ENCODE measurements around the gene NUAK1. TPM values are rescaled to one million over a fixed set of nuclear protein-coding genes. Genes with fewer than 3 reads are reported as not detected.

NUAK1 gene
- total RNA-seq, 1 experiment from 2014 or later = 7.4 TPM

DNA sequence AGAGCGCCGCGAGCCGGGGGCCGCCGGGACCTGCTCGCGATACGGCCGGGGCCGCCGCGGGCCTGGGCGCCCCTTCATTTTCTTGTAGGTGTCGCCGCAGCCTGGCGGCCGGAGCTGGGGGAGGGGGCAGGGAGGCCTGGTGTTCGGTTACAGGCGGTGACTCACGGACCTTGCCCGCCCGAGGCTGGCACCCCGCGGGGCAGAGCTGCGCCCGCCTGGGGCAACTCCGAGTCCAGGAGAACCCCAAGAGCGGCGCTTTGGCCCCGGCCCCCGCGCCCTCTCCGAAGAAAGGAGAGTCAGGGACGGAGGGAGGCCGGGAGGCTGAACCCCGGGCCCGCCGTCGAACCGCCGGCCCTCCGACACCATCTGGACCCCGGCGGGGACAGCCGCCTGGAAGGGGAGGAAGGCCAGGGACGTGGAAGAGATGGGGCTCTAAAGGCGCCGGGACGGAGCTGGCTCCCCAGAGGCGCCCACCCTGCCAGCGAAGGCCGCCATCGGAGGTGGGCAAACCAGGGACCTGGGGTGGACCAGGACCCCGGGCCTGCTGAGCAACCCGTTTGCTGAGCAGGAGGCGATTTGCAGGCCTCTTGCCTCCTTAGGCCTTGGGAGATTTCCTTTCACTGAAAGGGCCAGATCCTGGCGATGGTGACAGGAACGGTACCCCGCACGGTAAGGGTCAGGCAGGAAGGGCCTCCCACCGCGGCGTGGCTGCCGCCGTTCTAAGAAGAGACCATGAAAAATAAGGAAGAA is 843 bp upstream of the NUAK1 start:
- H3K9me3 ChIP-seq (ENCODE audit: control insufficient read depth in 1 of 2, insufficient read depth in 1 of 2, low read depth in 1 of 2, low read length in 2 of 2) = no peaks in the 10 kb centered on the region
- BruUV-seq (replicated peaks) = no TSS peak
- ATAC-seq (peak; percentile 79), DNase-seq (ENCODE audit: low read depth, low spot score) (peak; percentile 56)
- no peaks in the 10 kb centered on the region for H3K27me3 ChIP-seq (ENCODE audit: insufficient read depth, low read length)
- peak overlapping the region; percentile 90 for H3K4me2 ChIP-seq (ENCODE audit: low read length)
- no peaks in the 10 kb centered on the region for H3K36me3 ChIP-seq (ENCODE audit: control insufficient read depth in 1 of 2, insufficient read depth in 2 of 2, low read length in 2 of 2)
- H3K27ac ChIP-seq (ENCODE audit: low read depth, low read length) = peak overlapping the region; percentile 93
- H2AFZ ChIP-seq (ENCODE audit: low read depth, low read length, poor library complexity, severe bottlenecking) = no peak overlapping the region
- H3K4me1 ChIP-seq (ENCODE audit: control insufficient read depth in 1 of 2, insufficient read depth in 2 of 2, low read length in 2 of 2) = peaks cover 13 to 17% of the 10 kb centered on the region in 2 experiments; a peak in 3 of 4 replicates
- no peaks in the 10 kb centered on the region for H3K9me2 ChIP-seq (ENCODE audit: insufficient read depth)
- H4K20me1 ChIP-seq (ENCODE audit: insufficient read depth) = no peaks in the 10 kb centered on the region
- CTCF ChIA-PET = interaction anchor here (1.0 to 1.7 kb wide), 3 partner anchors 9 to 719 kb away, joined by 3 to 6 read pairs (median 6); no protein-coding TSS in a partner anchor
- RAD21 ChIA-PET (ENCODE audit: low non-redundant PET in 1 of 2, low total read pairs in 2 of 2, uncharacterized antibody in 2 of 2, unreplicated experiment in 2 of 2) = interaction anchor here in 1 of 2 experiments (0.5 kb wide), 1 partner anchor 9 kb away, joined by 3 read pairs; no protein-coding TSS in a partner anchor
- H3K79me2 ChIP-seq (ENCODE audit: insufficient read depth, low read length) = no peaks in the 10 kb centered on the region
- H3K4me3 ChIP-seq (replicated peaks in 1 of 2; ENCODE audit: low read depth in 1 of 2, low read length in 2 of 2) = peak overlapping the region; percentile 65 to 66
- intact Hi-C loops (cut with micrococcal nuclease) = loop anchor here (10.0 kb wide), 2 partner anchors 575 to 1935 kb away; no protein-coding TSS in a partner anchor
- H3K9ac ChIP-seq (ENCODE audit: low read length) = peak overlapping the region; percentile 71
- POLR2A ChIA-PET = no interaction called here
- no peak for TF ChIP-seq CBX3 (IDR thresholded peaks at IDR 0.05; ENCODE audit: low read depth)
- TF ChIP-seq, protein P1, sequence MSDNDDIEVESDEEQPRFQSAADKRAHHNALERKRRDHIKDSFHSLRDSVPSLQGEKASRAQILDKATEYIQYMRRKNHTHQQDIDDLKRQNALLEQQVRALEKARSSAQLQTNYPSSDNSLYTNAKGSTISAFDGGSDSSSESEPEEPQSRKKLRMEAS (IDR thresholded peaks at IDR 0.05) = 0 out of 2 replicates have a peak, but pooled peaks have one; percentile 8
- TF ChIP-seq SP1 (IDR thresholded peaks at IDR 0.05; ENCODE audit: low read depth) = peak; percentile 42; the same call in 1 of the 2 replicates
- TF ChIP-seq ELF1 (IDR thresholded peaks at IDR 0.05; ENCODE audit: borderline replicate concordance, low read depth) = no peak
- no peak for TF ChIP-seq ZNF274 (IDR thresholded peaks at IDR 0.05; ENCODE audit: low read depth, low read length)
- TF ChIP-seq, protein P2, sequence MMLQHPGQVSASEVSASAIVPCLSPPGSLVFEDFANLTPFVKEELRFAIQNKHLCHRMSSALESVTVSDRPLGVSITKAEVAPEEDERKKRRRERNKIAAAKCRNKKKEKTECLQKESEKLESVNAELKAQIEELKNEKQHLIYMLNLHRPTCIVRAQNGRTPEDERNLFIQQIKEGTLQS (IDR thresholded peaks at IDR 0.05) = no peak
- TF ChIP-seq SIN3A (IDR thresholded peaks at IDR 0.05; ENCODE audit: low read depth) = no peak
- no peak for TF ChIP-seq CEBPB (IDR thresholded peaks at IDR 0.05; ENCODE audit: low read depth)
- no peak for TF ChIP-seq EZH2phosphoT487 (IDR thresholded peaks at IDR 0.05; ENCODE audit: borderline replicate concordance)
- TF ChIP-seq, protein P3, sequence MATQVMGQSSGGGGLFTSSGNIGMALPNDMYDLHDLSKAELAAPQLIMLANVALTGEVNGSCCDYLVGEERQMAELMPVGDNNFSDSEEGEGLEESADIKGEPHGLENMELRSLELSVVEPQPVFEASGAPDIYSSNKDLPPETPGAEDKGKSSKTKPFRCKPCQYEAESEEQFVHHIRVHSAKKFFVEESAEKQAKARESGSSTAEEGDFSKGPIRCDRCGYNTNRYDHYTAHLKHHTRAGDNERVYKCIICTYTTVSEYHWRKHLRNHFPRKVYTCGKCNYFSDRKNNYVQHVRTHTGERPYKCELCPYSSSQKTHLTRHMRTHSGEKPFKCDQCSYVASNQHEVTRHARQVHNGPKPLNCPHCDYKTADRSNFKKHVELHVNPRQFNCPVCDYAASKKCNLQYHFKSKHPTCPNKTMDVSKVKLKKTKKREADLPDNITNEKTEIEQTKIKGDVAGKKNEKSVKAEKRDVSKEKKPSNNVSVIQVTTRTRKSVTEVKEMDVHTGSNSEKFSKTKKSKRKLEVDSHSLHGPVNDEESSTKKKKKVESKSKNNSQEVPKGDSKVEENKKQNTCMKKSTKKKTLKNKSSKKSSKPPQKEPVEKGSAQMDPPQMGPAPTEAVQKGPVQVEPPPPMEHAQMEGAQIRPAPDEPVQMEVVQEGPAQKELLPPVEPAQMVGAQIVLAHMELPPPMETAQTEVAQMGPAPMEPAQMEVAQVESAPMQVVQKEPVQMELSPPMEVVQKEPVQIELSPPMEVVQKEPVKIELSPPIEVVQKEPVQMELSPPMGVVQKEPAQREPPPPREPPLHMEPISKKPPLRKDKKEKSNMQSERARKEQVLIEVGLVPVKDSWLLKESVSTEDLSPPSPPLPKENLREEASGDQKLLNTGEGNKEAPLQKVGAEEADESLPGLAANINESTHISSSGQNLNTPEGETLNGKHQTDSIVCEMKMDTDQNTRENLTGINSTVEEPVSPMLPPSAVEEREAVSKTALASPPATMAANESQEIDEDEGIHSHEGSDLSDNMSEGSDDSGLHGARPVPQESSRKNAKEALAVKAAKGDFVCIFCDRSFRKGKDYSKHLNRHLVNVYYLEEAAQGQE (IDR thresholded peaks at IDR 0.05; ENCODE audit: low read depth) = no peak
- TF ChIP-seq JUND (IDR thresholded peaks at IDR 0.05) = peak; percentile 73
- TF ChIP-seq POLR2AphosphoS5 (IDR thresholded peaks at IDR 0.05; ENCODE audit: low read depth, low read length) = peak; percentile 75
- TF ChIP-seq ZFX (IDR thresholded peaks at IDR 0.05) = peak; percentile 86
- no peak for TF ChIP-seq SRF (IDR thresholded peaks at IDR 0.05; ENCODE audit: low read depth)
- no peak for TF ChIP-seq POLR2A (IDR thresholded peaks at IDR 0.05; ENCODE audit: borderline replicate concordance, extremely low read depth, insufficient read depth, insufficient read length)
- no peak for TF ChIP-seq EZH2 (IDR thresholded peaks at IDR 0.05)
- no peak for TF ChIP-seq EGR1 (IDR thresholded peaks at IDR 0.05; ENCODE audit: low read depth)
- peak; percentile 72 for TF ChIP-seq FOSL1 (IDR thresholded peaks at IDR 0.05; ENCODE audit: low read depth)
- no peak for TF ChIP-seq RAD21 (IDR thresholded peaks at IDR 0.05; ENCODE audit: low read depth)
- TF ChIP-seq, protein P4, sequence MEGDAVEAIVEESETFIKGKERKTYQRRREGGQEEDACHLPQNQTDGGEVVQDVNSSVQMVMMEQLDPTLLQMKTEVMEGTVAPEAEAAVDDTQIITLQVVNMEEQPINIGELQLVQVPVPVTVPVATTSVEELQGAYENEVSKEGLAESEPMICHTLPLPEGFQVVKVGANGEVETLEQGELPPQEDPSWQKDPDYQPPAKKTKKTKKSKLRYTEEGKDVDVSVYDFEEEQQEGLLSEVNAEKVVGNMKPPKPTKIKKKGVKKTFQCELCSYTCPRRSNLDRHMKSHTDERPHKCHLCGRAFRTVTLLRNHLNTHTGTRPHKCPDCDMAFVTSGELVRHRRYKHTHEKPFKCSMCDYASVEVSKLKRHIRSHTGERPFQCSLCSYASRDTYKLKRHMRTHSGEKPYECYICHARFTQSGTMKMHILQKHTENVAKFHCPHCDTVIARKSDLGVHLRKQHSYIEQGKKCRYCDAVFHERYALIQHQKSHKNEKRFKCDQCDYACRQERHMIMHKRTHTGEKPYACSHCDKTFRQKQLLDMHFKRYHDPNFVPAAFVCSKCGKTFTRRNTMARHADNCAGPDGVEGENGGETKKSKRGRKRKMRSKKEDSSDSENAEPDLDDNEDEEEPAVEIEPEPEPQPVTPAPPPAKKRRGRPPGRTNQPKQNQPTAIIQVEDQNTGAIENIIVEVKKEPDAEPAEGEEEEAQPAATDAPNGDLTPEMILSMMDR (IDR thresholded peaks at IDR 0.05 in 2 of 3, conservative IDR thresholded peaks at IDR 0.05 in 1 of 3; ENCODE audit: borderline replicate concordance in 1 of 3, insufficient read depth in 1 of 3, low read depth in 2 of 3, low read length in 2 of 3) = no peak

All from HCT116 (cell line).